ENCODE measurements around the gene SLC26A11. TPM values are rescaled to one million over a fixed set of nuclear protein-coding genes. Genes with fewer than 3 reads are reported as not detected.
"Not testable (repeated sequence)": the region's sequence is repeated elsewhere in the genome, so short reads cannot be mapped to it uniquely, and the experiment has no call there.

Gene SLC26A11
- total RNA-seq, 1 experiment from 2014 or later: 19.0 TPM

- in situ Hi-C loops (cut with HindIII; ENCODE audit: low sequenced_read_pairs): no loop called here
Measured at GRCh38 chr17:80254396-80255251, 34.4 kb downstream of the SLC26A11 start.

GRCh38 chr17:80256034-80256350 lies 35.8 kb downstream of the SLC26A11 start:
- in situ Hi-C loops (cut with HindIII; ENCODE audit: low sequenced_read_pairs): no loop called here
- DNase-seq (ENCODE audit: low spot score): no peak

More at GRCh38 chr17:80254396-80255251, 34.4 kb downstream of the SLC26A11 start:
- no peak for DNase-seq (ENCODE audit: low spot score)

GRCh38 chr17:80257716-80258213 lies 37.5 kb downstream of the SLC26A11 start:
- in situ Hi-C loops (cut with HindIII; ENCODE audit: low sequenced_read_pairs): no loop called here
- DNase-seq (ENCODE audit: low spot score): no peak

GRCh38 chr17:80258296-80258695 lies 38.1 kb downstream of the SLC26A11 start:
- DNase-seq (ENCODE audit: low spot score); in situ Hi-C loops (cut with HindIII; ENCODE audit: low sequenced_read_pairs): not testable (repeated sequence)

GRCh38 chr17:80259457-80260068 lies 39.3 kb downstream of the SLC26A11 start:
- in situ Hi-C loops (cut with HindIII; ENCODE audit: low sequenced_read_pairs): no loop called here
- DNase-seq (ENCODE audit: low spot score): no peak

GRCh38 chr17:80260069-80260535 lies 39.9 kb downstream of the SLC26A11 start:
- in situ Hi-C loops (cut with HindIII; ENCODE audit: low sequenced_read_pairs): no loop called here
- DNase-seq (ENCODE audit: low spot score): peak; percentile 35

GRCh38 chr17:80260791-80261158 lies 40.5 kb downstream of the SLC26A11 start, which contains the start of gene RNF213:
TSS of gene RNF213 (plus strand) at chr17:80260852. CDS start at chr17:80263682, 2,830 bp downstream.
- no peak for DNase-seq (ENCODE audit: low spot score)
- in situ Hi-C loops (cut with HindIII; ENCODE audit: low sequenced_read_pairs): no loop called here

GRCh38 chr17:80261159-80261894 lies 41.1 kb downstream of the SLC26A11 start:
- in situ Hi-C loops (cut with HindIII; ENCODE audit: low sequenced_read_pairs): no loop called here
- peak; percentile 55 for DNase-seq (ENCODE audit: low spot score)

GRCh38 chr17:80261895-80262279 lies 41.7 kb downstream of the SLC26A11 start:
- no peak for DNase-seq (ENCODE audit: low spot score)
- in situ Hi-C loops (cut with HindIII; ENCODE audit: low sequenced_read_pairs): no loop called here

GRCh38 chr17:80262291-80262690 lies 42.1 kb downstream of the SLC26A11 start:
- no peak for DNase-seq (ENCODE audit: low spot score)
- in situ Hi-C loops (cut with HindIII; ENCODE audit: low sequenced_read_pairs): no loop called here

GRCh38 chr17:80262775-80263244 lies 42.6 kb downstream of the SLC26A11 start:
- no peak for DNase-seq (ENCODE audit: low spot score)
- in situ Hi-C loops (cut with HindIII; ENCODE audit: low sequenced_read_pairs): no loop called here

- no peak for DNase-seq (ENCODE audit: low spot score)
- in situ Hi-C loops (cut with HindIII; ENCODE audit: low sequenced_read_pairs): no loop called here
Measured at GRCh38 chr17:80263253-80264204, 43.3 kb downstream of the SLC26A11 start.

- no peak for DNase-seq (ENCODE audit: low spot score)
- in situ Hi-C loops (cut with HindIII; ENCODE audit: low sequenced_read_pairs): no loop called here
Measured at GRCh38 chr17:80264205-80265075, 44.2 kb downstream of the SLC26A11 start.

- in situ Hi-C loops (cut with HindIII; ENCODE audit: low sequenced_read_pairs): no loop called here
- DNase-seq (ENCODE audit: low spot score): no peak
Measured at GRCh38 chr17:80265205-80266068, 45.2 kb downstream of the SLC26A11 start.

GRCh38 chr17:80267391-80267790 lies 47.2 kb downstream of the SLC26A11 start:
- DNase-seq (ENCODE audit: low spot score): no peak
- in situ Hi-C loops (cut with HindIII; ENCODE audit: low sequenced_read_pairs): no loop called here

GRCh38 chr17:80268427-80268826 lies 48.2 kb downstream of the SLC26A11 start:
- no peak for DNase-seq (ENCODE audit: low spot score)
- in situ Hi-C loops (cut with HindIII; ENCODE audit: low sequenced_read_pairs): no loop called here

- no peak for DNase-seq (ENCODE audit: low spot score)
- in situ Hi-C loops (cut with HindIII; ENCODE audit: low sequenced_read_pairs): no loop called here
Measured at GRCh38 chr17:80269405-80269807, 49.2 kb downstream of the SLC26A11 start.

Data from G401 (cell line).